ENCODE measurements around the gene DBI.

DBI gene

DNA sequence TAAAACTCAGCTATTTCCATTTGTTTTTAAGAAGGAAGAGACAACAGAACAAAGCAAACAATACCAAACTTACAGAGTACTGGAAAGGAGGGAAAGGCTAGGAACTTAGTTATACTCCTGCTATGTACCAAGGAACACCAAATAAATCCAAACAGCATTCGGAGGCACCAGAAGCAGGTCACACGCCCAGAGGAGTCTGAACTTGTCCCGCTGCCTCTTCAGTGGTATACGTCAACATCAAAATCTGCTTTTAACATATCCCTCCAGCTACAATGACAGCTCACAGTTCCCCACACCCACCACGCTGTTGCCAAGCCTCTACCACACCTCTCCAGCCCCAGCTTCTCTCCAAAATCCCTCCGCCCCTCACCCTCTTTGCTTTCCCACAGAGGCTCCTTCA lies 17.5 kb upstream of the DBI start:
- TF ChIP-seq GATA3 (IDR thresholded peaks at IDR 0.05; ENCODE audit: low read depth, low read length) (no peak), GATA2 (IDR thresholded peaks at IDR 0.05; ENCODE audit: low read depth, low read length) (no peak)

DNA sequence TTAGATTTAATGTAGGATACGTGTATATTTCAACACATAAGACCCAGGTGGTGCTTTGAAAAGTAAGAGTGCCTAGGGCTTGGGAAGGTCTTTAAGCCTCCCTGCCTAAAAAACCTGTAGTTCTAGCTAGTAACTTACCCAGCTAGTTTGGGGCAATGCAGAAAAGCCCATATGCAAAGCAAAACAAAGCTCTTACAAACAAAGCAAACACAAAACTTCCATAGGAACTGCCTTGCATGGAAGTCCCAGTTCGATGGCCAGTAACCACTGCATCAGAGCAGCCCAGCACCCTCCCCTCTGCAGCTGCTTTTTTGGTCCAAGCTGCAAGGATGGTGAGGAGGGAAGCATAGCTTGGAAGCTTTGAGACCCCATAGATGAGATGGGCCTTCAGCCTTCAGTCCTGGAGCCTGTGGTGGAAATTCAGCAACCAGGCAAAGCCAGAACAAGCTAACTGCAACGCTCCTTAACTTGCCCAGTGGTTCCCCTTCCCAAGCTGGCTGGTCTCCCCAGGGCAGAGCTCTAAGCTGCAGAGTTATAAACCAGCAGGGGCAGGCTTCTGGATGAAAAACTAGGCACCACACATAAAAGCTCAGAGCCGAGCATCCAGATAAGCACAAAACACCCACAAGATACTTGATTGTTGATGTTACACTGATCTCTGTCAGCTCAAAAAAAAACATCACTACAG lies 16.3 kb upstream of the DBI start:
- TF ChIP-seq GATA2 (IDR thresholded peaks at IDR 0.05; ENCODE audit: low read depth, low read length): no peak
- TF ChIP-seq GATA3 (IDR thresholded peaks at IDR 0.05; ENCODE audit: low read depth, low read length): no peak

DNA sequence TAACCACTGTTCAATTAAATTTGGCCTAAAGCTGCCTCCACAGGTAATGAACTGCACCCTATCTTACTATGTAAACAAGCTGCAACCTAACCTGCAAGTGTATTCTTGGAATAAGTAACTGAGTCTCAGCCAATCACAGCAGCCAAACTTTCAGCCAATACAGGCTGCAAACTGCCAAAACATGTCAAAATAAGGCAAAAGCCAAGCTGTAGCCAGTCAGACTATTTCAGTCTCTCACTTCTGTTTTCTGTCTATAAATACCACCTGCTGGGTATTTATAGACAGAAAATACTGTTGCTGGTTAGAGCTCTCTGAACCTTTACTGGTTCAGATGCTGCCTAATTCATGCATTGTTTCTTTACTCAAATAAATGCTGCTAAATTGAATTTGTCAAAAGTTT lies 14.4 kb upstream of the DBI start:
- TF ChIP-seq GATA3 (IDR thresholded peaks at IDR 0.05; ENCODE audit: low read depth, low read length): no peak
- no peak for TF ChIP-seq GATA2 (IDR thresholded peaks at IDR 0.05; ENCODE audit: low read depth, low read length)

DNA sequence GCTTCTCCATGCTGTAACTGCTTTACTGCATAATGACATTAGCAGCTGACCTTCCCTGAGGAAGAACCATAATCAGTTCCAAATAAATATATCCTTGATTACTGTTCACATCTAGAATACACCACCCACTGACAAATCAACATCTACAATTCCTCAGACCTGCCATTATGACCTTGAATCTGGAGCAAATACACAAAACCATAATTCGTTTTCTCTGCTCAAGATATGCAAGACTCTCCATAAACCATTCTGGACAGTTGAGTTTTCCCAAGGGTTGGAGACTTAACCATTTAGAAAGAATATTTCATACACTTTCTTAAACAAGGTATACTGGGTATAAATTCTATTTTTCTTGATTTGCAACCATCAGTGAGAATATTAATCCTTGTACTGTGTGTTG lies 11.9 kb upstream of the DBI start:
- TF ChIP-seq GATA3 (IDR thresholded peaks at IDR 0.05; ENCODE audit: low read depth, low read length): no peak
- no peak for TF ChIP-seq GATA2 (IDR thresholded peaks at IDR 0.05; ENCODE audit: low read depth, low read length)

DNA sequence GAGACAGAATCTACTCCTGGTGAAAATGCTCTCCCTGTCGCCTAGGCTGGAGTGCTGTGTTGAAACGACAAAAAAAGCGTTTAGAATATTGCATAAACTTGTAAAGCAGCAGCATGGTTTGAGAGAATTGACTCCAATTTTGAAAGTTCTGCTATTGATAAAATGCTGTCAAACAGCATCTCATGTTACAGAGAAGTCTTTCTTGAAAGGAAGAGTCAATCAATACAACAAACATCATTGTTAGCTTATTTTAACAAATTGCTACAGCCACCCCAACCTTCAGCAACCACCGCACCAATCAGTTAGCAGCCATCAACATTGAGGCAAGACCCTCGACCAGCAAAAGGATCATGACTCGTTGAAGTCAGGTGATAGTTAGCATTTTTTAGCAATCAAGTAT lies 7.0 kb upstream of the DBI start:
- no peak for TF ChIP-seq GATA2 (IDR thresholded peaks at IDR 0.05; ENCODE audit: low read depth, low read length)
- TF ChIP-seq GATA3 (IDR thresholded peaks at IDR 0.05; ENCODE audit: low read depth, low read length): no peak

DNA sequence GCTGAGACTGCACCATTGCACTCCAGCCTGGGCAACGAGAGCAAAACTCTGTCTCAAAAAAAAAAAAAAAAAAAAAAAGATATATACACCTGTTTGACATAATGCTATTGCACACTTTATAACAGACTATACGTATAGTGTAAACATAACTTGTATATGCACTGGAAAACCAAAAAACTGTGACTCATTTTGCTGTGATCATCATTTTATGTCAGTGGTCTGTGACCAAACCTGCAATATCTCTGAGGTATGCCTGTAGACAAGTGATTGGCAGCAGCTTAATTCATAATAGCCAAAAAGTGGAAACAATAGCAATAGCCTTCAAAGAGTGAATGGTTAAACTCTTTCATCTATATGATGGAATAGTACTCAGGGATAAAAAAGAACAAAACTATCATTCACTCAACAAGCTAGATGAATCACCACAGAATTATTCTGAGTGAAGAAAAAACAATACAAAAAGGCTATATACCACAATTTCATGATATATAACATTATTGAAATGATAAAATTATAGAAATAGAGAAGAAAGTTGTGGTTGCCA lies 6.3 kb upstream of the DBI start:
- TF ChIP-seq GATA3 (IDR thresholded peaks at IDR 0.05; ENCODE audit: low read depth, low read length): no peak
- TF ChIP-seq GATA2 (IDR thresholded peaks at IDR 0.05; ENCODE audit: low read depth, low read length): no peak

DNA sequence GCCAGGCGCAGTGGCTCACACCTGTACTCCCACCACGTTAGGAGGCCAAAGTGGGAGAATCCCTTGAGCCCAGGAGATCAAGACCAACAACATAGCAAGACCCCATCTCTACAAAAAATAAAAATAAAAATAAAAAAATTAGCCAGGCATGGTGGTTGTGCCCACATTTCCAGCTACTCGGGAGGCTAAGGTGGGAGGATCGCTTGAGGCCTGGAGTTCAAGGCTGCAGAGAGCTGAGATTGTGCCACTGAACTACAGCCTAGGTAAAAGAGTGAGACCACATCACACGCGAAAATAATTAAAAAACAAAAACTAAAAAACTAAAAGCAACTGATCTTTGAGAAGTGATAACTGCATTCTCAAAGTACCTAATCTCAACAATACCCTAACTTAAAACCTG lies 2.0 kb upstream of the DBI start:
- TF ChIP-seq GATA3 (IDR thresholded peaks at IDR 0.05; ENCODE audit: low read depth, low read length) (no peak), GATA2 (IDR thresholded peaks at IDR 0.05; ENCODE audit: low read depth, low read length) (no peak)

DNA sequence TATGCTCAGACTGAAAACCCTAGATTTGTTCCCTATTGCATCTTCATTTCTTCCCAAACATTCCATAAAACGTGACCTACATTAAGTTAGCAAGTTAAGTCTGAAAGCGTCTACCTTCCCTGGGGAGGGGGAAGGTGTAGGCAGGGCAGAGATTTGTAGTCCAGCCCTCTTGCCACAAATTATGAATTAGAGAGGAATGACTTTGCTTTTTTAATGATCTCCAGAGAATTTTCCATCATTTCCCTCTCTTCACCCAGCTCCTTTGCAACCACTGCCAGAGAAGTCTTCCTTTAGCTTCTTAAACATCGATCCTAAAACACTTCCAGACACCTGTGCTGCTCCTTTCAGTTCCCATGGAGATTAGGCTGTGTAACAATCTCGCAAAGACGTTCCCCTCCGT lies 1.3 kb upstream of the DBI start:
- TF ChIP-seq GATA3 (IDR thresholded peaks at IDR 0.05; ENCODE audit: low read depth, low read length) (no peak), GATA2 (IDR thresholded peaks at IDR 0.05; ENCODE audit: low read depth, low read length) (no peak)

DNA sequence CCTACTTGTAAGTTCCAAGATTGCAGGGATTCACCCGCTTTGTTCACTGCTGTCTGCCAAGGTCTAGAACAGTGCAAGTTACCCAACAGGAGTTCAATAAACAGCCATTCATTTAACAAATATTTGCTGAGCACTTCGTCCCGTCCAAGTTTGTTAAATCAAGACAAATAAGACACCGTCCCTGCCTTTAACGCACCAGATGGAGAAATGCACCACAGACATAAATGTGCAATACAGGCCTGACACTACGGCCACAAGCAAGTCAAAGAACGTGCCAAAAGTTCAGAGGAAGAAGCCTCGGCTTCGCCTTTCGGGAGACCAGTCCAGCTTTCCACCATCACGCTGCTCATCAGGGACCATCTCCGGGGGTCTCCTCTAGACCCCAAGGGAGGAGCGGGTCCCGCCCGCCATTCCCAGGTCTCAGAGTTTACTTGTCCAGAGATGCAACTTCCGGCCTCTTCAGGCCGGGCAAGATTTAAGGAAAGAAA lies 572 bp upstream of the DBI start:
- no peak for TF ChIP-seq GATA2 (IDR thresholded peaks at IDR 0.05; ENCODE audit: low read depth, low read length)
- no peak for TF ChIP-seq GATA3 (IDR thresholded peaks at IDR 0.05; ENCODE audit: low read depth, low read length)

DNA sequence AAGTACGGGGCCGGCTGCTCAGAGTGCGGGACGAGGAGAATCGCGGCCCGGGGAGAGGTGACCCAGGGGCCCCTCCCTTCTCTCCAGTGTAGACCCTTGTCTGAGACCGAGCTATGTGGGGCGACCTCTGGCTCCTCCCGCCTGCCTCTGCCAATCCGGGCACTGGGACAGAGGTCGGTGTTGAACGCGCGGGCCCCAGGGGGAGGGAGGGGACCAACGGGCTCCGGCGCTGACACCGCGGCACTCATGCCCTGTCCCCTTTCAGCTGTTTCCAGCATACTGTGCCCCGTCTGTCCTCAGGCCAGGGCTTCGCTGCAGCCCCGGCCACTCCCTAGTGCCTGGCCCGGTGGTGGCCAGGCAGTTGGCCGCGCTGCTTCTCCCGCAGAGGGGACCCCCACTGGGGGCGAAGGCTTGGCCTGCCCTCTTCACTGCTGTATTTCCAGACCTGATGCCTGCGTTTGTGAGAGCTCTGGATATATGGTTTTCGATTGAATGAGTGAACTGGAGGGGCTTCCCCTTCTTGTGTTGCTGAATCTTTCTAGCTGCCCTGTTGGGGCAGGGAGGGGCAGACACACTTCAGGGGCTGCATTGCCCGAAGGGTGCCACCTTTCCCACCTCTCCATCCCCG lies 809 bp downstream of the DBI start:
- no peak for TF ChIP-seq GATA2 (IDR thresholded peaks at IDR 0.05; ENCODE audit: low read depth, low read length)

DNA sequence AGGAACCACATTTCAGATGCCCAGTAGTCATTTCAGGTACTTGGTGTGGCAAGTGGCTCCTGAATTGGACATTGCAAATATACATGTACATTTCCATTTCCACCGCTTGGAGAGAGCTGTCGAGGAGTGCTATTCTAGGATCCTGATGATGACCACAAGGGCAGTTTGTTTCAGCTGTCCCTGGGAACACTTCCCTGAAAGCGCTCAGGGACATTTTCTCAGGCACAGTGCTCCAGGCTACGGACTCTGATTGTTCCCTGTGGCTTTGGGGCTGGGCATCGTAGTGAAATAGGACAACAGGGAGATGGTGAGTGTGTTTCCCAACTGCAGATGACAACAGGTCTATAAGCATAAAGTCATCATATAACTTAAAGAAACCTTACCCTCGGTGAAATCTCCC lies 3.1 kb downstream of the DBI start:
- TF ChIP-seq GATA2 (IDR thresholded peaks at IDR 0.05; ENCODE audit: low read depth, low read length): no peak
- no peak for TF ChIP-seq GATA3 (IDR thresholded peaks at IDR 0.05; ENCODE audit: low read depth, low read length)

DNA sequence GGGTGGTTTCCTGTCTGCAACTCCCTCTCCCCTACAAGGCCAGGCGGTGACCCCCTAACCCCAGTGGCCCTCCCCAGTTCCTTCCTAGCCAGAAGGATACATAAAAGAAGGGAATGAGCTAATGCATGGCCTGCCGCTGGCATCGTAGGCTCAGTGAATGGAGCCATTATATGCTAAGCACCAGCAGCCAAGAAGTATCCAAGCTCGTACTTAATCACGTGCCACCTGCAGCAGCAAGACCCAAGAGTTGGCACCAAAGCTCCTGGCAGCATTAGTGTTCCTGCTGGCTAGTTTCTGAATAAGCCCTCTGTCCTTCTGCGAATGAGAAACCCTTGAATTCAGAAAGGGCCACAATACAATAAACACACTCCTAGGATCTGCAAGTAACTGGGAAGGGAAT lies 4.3 kb downstream of the DBI start:
- TF ChIP-seq GATA2 (IDR thresholded peaks at IDR 0.05; ENCODE audit: low read depth, low read length) (no peak), GATA3 (IDR thresholded peaks at IDR 0.05; ENCODE audit: low read depth, low read length) (no peak)

DNA sequence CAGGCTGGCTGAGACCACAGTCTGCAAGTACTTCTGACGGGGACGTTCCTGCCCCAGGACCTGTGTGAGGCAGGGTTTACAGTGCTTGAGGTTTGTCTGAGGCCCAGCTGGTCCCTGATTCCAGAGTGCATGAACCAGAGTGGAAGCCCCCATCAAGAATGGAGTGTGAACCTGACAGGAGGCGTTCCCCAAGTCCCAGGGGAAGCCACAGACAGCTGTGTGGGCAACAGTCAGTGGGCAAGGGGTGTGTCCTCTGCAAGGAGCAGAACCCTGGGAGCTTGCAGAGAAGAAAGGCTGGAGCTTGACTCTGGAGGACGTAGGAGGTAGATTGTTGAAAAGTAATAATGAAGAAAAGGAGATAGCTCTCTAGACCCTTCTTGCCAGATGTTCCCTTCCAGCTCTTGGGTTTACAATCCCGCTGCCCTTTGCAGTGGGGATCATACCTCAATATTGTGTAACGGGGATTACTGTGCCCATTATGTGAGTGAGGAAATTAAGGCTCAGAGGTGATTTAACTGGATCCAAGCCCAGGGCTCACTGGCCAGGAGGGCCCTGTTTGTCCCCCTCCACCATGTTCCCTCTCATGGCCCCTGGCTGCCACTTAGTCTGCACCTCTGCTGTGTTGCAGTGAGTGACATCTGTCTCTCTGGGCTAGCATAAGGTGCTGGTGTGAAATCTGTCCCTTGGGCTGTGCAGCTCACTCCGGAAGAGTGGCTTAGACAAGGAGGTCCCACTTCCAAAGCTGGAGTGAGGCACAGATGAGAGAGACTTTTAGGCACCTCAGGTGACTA lies 6.2 kb downstream of the DBI start:
- TF ChIP-seq GATA2 (IDR thresholded peaks at IDR 0.05; ENCODE audit: low read depth, low read length) (no peak), GATA3 (IDR thresholded peaks at IDR 0.05; ENCODE audit: low read depth, low read length) (no peak)

DNA sequence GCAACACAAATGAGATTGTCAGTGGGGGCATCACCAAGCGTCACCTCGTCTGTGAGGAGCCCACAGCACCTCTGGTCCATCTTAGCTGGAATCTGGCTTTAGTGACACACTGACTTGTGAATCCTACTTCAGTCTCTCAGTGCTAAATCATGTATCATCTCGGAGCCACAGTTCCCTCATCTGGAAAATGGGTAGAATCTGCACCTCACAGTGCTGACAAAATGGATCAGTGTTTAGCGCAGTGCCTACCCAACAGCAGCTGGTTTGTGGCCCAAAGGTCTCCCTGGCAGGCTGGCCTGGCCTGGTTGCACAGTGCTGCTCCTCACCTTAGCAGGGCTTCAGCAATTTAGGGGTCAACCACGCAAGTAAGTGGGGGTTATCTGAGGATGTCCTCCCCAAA lies 10.0 kb downstream of the DBI start:
- no peak for TF ChIP-seq GATA3 (IDR thresholded peaks at IDR 0.05; ENCODE audit: low read depth, low read length)
- TF ChIP-seq GATA2 (IDR thresholded peaks at IDR 0.05; ENCODE audit: low read depth, low read length): no peak
